GM19395 (cell line): ENCODE measurements around the gene GDF7.

Experiments
- ATAC-seq: cut with Tn5 transposase; IDR thresholded peaks from one replicate; pipeline ENCODE4 v1.9.1; 2021; ENCODE audit warnings: mild to moderate bottlenecking, moderate library complexity; ENCODE audit not compliant: unreplicated experiment

GDF7 gene

DNA sequence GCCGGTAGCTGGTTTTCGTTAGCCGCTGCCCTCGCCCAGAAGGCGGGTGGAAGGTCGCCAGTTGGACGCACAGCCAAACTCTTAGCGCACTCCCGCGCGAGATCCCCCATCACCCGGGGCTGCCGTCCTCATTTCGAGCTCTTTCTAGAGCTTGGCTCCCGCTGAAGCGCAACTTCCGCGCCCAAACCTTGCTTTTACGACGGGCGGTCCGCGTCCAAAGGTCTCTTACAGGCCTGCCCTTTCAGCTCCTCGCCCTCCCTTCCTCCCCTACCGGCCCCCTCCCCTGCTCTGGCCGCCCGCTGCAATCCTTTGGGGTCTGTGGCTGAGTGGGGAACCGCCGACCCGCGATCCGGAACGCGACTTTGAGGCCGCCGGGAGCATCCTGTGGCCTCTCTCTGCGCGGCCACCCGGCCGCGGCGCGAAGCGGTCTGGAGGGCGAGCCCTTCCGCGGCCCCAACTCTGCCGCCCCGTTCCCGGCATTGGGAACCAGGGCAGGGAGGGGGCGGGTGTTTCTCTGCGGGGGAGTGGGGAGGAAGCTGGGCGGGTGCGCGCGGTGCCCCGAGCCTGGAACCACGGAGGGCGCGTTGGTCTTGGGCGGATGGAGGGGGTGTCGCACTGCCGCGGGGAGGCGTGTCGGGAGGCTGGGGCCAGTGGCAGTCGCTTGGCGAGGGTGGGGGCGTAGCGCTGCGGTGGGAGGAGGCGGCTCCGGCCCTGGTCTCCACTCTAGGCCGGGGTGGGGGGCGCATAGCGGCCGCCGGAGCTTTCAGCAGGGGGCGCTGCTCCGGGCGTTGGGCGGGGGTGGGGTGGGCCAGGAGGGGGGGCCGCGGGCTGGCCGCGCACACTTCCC is at the start of gene GDF7:
GDF7 (plus strand) TSS at position 841 of the 847 bp plus-strand sequence. CDS start 96 bp downstream, outside the sequence.
- ATAC-seq = no peak

DNA sequence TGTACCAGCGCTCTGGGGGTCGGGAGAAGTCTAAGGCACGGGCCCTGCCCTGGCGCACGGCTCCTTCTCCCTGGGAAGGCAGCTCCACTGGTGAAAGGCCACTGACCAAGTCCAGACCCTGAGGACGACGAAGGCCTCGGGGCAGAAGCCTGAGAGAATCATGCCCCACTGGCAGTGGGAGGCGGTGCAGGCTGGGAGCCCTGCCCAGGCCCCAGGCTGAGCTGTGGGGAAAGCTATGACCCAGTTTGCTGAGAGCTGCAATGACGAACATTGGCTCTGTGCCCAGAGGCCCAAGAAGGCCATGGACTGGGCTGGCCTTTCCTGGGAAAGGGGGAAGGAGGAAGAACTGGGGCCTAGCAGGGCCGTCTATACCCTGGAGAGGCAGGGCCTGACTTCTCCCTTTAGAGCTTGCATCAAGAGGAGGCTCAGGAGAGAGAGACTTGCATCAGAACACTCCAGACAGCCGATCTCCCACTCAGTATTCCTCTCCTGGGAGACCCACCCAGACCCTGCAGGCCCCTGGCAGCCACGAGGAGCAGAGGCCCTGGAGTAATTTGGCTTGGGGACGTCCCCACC is 49.0 kb upstream of the GDF7 start:
- ATAC-seq = no peak

DNA sequence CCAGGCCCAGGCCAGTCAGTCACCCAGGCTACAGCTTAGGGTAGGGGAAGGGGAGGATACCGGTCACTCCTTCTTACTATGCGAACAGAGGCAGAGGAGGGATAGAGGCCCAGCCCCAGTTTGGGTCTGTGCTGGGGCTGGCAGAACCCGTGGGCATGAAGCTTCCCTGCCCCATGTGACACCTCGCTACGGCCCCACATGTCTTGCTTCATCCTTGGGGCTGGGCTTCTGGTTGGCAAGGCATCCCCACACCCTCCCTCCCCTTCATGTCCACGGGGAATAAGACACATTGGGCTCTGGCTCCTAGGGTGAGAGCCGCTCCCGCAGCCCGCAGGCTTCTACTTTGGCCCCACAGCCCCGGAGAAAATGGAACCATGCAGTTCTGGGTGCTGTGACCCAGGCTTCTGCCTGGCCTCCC is 48.5 kb upstream of the GDF7 start:
- no peak for ATAC-seq

GRCh38 chr2:20618886-20619521 is 47.9 kb upstream of the GDF7 start:
- ATAC-seq = no peak

DNA sequence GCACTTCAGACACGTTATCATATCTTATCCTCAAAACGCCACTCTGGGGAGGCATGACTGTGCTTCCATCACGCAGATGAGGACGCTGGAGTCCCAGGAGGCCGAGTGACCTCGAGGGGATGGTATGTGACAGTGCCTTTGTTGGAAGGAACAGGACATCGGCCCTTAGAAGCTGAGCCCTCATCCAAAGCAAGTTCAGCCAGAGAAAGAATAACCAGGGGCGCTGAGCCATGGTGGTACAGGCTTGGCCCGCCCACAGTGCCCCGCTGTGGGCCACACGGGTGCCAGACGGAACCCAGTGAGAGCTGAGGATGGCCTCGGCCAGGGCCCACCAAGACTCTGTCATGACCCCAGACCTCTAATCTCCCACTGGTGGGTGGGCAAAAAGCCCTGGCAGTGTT is 47.3 kb upstream of the GDF7 start:
- ATAC-seq = no peak

GRCh38 chr2:20620271-20620681 is 46.7 kb upstream of the GDF7 start:
- no peak for ATAC-seq

GRCh38 chr2:20620696-20621365 is 46.1 kb upstream of the GDF7 start:
- no peak for ATAC-seq

- ATAC-seq = no peak
Observed at GRCh38 chr2:20621366-20622295, 45.3 kb upstream of the GDF7 start.

GRCh38 chr2:20622296-20622686 is 44.7 kb upstream of the GDF7 start:
- no peak for ATAC-seq

DNA sequence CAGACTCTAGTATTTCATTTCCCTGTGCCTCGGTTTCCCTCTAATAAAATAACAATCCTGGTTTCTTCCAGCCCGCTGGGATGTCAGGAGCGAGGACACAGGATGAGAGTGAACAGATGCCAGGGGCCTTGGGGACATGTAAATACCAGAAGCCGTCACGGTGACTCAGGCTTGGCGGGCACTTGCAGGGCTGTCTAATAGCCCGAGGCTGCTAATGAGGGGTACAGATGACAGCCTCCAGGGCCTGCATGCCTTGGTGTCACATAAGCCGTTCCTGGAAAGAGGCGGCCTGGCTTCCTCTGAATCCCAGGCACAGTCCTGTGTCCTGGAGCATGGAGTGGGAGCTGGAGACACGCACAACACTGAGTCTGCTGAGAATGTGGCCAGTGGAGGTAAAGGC is 44.2 kb upstream of the GDF7 start:
- ATAC-seq = no peak

- ATAC-seq = no peak
Observed at GRCh38 chr2:20623241-20623640, 43.7 kb upstream of the GDF7 start.

GRCh38 chr2:20623741-20624155 is 43.2 kb upstream of the GDF7 start:
- no peak for ATAC-seq

- ATAC-seq = no peak
Observed at GRCh38 chr2:20624156-20624883, 42.6 kb upstream of the GDF7 start.

GRCh38 chr2:20624884-20625485 is 42.0 kb upstream of the GDF7 start:
- ATAC-seq = no peak

DNA sequence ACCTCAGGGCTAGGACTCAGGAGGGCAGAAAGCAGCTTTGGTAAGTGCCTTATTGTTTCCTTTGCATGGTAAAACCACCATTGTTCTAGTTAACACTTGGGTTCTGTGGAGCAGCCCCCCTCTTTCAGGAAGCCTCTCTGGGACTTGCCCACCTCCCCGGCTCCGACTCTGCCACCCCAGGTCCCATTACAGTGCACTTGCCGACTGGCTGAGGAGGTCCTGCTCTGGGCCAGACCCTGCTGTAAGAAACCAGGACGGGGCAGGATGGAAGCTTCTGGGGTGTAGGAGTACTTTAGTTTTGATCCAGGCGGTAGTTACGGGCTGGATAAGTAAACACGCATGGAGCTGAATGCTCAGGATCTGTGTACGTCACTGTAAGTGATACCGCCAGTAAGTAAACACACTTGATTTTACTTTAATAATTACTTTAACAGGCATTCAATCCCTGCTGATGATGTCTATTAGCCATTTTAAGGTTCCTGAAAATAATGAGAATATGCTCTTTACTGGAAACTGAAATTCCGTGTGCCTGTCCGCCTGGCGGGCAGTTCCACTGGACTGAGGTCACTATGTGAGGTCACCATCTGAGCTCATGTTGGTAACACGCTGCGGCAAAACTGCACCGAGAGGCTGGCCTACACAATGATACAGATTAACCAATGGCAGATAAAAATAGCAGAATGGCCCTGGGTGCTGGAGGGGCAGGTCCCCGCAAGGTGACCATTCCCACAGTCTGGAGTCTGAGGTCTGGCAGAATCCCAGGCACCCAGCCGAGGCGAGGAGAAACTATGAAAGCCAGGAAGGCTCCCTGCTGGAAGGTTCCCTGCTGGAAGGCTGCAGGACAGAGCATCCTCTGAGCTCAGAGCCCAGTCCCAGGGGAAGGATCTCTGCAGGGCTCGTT is 41.2 kb upstream of the GDF7 start:
- no peak for ATAC-seq

DNA sequence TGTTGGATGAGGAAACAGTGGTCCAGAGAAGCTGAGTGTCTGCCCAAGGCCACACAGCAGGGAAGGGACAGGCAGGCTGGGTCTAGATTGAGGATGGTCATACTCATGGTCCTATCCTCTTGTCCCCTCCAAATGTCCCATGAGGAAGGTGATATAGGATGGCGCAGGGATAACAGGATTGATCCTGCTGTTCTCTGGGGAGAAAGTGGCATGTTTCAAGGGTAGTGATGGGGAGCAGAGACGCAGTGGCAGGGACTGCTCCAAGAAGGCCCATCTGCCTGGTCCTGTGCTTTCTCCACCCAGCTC is 40.6 kb upstream of the GDF7 start:
- ATAC-seq = no peak

- ATAC-seq = no peak
Observed at GRCh38 chr2:20626698-20627513, 40.0 kb upstream of the GDF7 start.
